ENCODE results near the gene CRHBP. TPM values are rescaled to one million over a fixed set of nuclear protein-coding genes. Genes with fewer than 3 reads are reported as not detected.

CRHBP gene
- total and polyA plus RNA-seq, 8 donors: 0.31 to 1.2 (median 0.57) TPM; not detected in 4

DNA sequence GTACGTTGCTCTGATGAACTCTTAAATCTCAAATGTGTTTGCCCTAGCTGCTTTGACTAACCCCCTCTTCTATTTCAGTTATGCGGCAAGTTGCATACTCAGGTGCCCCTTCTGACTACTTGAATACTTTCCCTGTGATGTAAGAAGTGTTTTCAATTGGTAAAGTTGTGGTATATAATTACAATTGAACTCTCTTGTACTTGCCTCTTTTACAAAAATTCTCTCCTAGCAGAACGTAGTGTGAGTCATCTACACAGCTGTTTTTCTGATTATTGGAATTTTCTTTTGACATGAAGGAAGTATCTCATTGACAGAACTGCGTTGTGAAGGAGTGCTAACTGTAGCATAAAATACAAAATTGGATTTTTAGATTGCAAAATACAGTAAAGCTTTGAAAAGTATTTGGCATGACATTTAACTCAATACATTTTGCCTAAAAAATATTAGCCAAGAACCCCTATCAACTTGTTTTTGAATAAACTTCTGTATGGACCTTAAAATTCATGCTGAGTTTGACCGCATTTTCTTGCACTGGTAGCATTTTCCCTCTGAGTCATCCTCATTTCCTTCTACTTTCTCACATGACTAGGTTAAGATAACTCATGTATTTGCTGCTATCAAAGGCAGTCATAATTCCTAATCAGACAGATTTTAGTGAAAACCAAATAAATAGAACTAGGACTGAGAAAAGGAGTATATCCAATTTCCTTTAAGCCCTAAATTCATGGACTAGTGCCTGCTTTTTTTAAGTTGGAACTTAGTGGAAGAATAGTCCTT, 6.3 kb downstream of the CRHBP start:
- no peak for DNase-seq
- no peaks in the 10 kb centered on the region for H3K9me3 ChIP-seq
- peak in 2 of 4 donors; percentile 45 to 52 for ATAC-seq
- intact Hi-C loops (cut with DNase I): no loop called here
- H3K4me3 ChIP-seq: no peak overlapping the region
- no peaks in the 10 kb centered on the region for H3K4me1 ChIP-seq
- no peak for TF ChIP-seq CTCF (IDR thresholded peaks at IDR 0.05)
- H3K27ac ChIP-seq: no peak overlapping the region
- H3K27me3 ChIP-seq: peaks cover 0 to 8% (median 3%) of the 10 kb centered on the region in 4 donors
- no peaks in the 10 kb centered on the region for H3K36me3 ChIP-seq
- no peak for FAIRE-seq
- 73 to 77% methylated on average over 5 of the region's 5 CpGs for WGBS, 2 donors

GRCh38 chr5:76960004-76960625, 7.3 kb downstream of the CRHBP start:
- no peak overlapping the region for H3K4me3 ChIP-seq
- intact Hi-C loops (cut with DNase I): no loop called here
- 64 to 82% methylated on average over 3 of the region's 3 CpGs for WGBS, 2 donors
- no peaks in the 10 kb centered on the region for H3K27me3 ChIP-seq
- FAIRE-seq (no peak), DNase-seq (no peak), ATAC-seq (no peak)
- H3K4me1 ChIP-seq: no peaks in the 10 kb centered on the region
- H3K27ac ChIP-seq: no peak overlapping the region
- H3K9me3 ChIP-seq: no peaks in the 10 kb centered on the region
- TF ChIP-seq CTCF (IDR thresholded peaks at IDR 0.05): no peak
- no peaks in the 10 kb centered on the region for H3K36me3 ChIP-seq

DNA sequence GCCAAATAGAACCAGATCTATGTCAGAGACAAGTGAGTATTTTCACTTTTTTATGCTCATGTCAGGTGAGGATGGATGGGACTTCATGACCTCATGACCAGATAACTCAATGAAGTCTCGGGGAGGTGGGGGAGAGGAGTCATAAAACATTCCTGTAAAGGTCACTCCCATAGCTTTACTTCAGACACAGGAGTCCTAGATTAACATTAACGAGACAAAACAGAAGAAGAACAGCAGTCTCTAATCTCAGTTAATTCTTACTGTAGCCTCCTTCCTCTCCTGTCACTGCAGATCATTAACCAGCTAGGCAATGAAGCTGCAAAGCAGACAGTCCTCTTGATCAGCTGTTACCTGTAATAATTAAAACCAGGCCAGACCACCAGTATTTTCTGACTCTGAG, 11.2 kb downstream of the CRHBP start:
- Histone ChIP-seq H3K9me3 (no peaks in the 10 kb centered on the region), H3K4me3 (no peak overlapping the region), H3K27ac (no peak overlapping the region), H3K4me1 (no peaks in the 10 kb centered on the region), H3K36me3 (no peaks in the 10 kb centered on the region), H3K27me3 (no peaks in the 10 kb centered on the region)
- FAIRE-seq (no peak), ATAC-seq (no peak), DNase-seq (no peak)
- 49 to 51% methylated on average over 2 of the region's 2 CpGs for WGBS, 2 donors
- no peak for TF ChIP-seq CTCF (IDR thresholded peaks at IDR 0.05)
- intact Hi-C loops (cut with DNase I): no loop called here

- intact Hi-C loops (cut with DNase I): no loop called here
- 14% methylated on average over 2 of the region's 2 CpGs for WGBS, 2 donors
- H3K36me3 ChIP-seq: no peaks in the 10 kb centered on the region
- no peaks in the 10 kb centered on the region for H3K27me3 ChIP-seq
- H3K4me3 ChIP-seq: no peak overlapping the region
- no peak for TF ChIP-seq CTCF (IDR thresholded peaks at IDR 0.05)
- H3K4me1 ChIP-seq: no peaks in the 10 kb centered on the region
- ATAC-seq (no peak), DNase-seq (no peak), FAIRE-seq (no peak)
- H3K9me3 ChIP-seq: no peaks in the 10 kb centered on the region
- H3K27ac ChIP-seq: no peak overlapping the region
Observed at GRCh38 chr5:76971511-76971910, 18.7 kb downstream of the CRHBP start.

DNA sequence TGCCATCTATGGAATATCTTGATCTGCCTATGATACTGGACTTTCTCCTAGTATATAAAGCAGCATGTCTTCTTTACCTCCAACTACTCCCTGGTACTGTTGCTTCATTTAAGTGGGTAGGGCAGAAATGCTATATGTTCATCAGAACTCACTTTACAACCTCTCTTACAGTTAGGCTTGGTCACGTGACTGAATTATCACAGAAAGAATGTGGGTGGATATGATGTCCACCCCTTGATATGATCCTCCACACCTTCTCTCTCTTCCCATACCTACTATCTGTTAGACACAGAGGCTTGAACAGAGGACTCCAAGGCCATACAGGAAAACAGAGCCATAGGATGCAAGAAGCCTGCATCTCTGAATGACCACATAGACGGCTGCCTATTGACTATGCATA, 19.8 kb downstream of the CRHBP start:
- Histone ChIP-seq H3K9me3 (no peaks in the 10 kb centered on the region), H3K27me3 (no peaks in the 10 kb centered on the region), H3K4me3 (no peak overlapping the region), H3K36me3 (no peaks in the 10 kb centered on the region), H3K4me1 (no peaks in the 10 kb centered on the region), H3K27ac (no peak overlapping the region)
- FAIRE-seq: no peak
- no peak for TF ChIP-seq CTCF (IDR thresholded peaks at IDR 0.05)
- intact Hi-C loops (cut with DNase I): no loop called here
- ATAC-seq: no peak
- DNase-seq: no peak
- WGBS, 2 donors: 63 to 67% methylated on average over 2 of the region's 2 CpGs

Measured in pancreas (tissue), 10 donors.